PC-3 (cell line): ENCODE data around the gene PDS5A. TPM values are rescaled to one million over a fixed set of nuclear protein-coding genes. Genes with fewer than 3 reads are reported as not detected.

Source experiments
- ATAC-seq: fragments of 200-7000 bp; cut with Tn5 transposase; 2 replicates; pipeline ENCODE4 v1.9.1; 2020; ENCODE audit warnings: mild to moderate bottlenecking, moderate library complexity
- BruUV-seq: library from RNA; stranded (reverse); fragments of 400-500 nt; replicated peaks from 2 replicates; lab custom pipeline; 2021; lab: Mats Ljungman, UMichigan
- CTCF ChIA-PET: fragments of 300-600 bp; sonication (Branson Sonifier 250); formaldehyde crosslinking; loops from one replicate; lab custom pipeline; 2022; ENCODE audit warnings: antibody characterized with exemption; lab: Charles Lee
- POLR2A ChIA-PET: fragments of 300-600 bp; sonication (Branson Sonifier 250); formaldehyde crosslinking; loops from one replicate; lab custom pipeline; 2022; ENCODE audit warnings: antibody characterized with exemption; ENCODE audit not compliant: unreplicated experiment; lab: Charles Lee
- DNase-seq: peaks from one replicate; pipeline ENCODE4 v3.0.0-alpha.2; 2015
- H2AFZ ChIP-seq: fragments of 300-600 bp; sonication (generic); 2 replicates; pipeline ENCODE4 v1.6.0; 2016; ENCODE audit warnings: antibody characterized with exemption, low read length
- H3F3A ChIP-seq: fragments of 300-600 bp; sonication (generic); one replicate; pipeline ENCODE4 v1.6.0; 2017; ENCODE audit warnings: antibody characterized with exemption, low read length, control low read depth, mild to moderate bottlenecking; ENCODE audit not compliant: unreplicated experiment
- H3K27ac ChIP-seq: fragments of 300-600 bp; sonication (generic); 2 replicates; pipeline ENCODE4 v1.5.1; 2016; ENCODE audit warnings: mild to moderate bottlenecking, low read length
- H3K27me3 ChIP-seq: fragments of 300-600 bp; sonication (generic); 2 replicates; pipeline ENCODE4 v1.6.1; 2016; ENCODE audit warnings: low read length, mixed read lengths
- H3K36me3 ChIP-seq: fragments of 300-600 bp; sonication (generic); 2 replicates; pipeline ENCODE4 v1.6.1; 2016; ENCODE audit warnings: low read depth, mixed run types, low read length, mixed read lengths
- H3K4me1 ChIP-seq: fragments of 300-600 bp; sonication (generic); 2 replicates; pipeline ENCODE4 v1.5.1; 2016; ENCODE audit warnings: low read length; ENCODE audit not compliant: insufficient read depth
- H3K4me2 ChIP-seq: fragments of 300-600 bp; sonication (generic); 2 replicates; pipeline ENCODE4 v1.6.0; 2016; ENCODE audit warnings: low read length
- H3K4me3 ChIP-seq: fragments of 300-600 bp; sonication (generic); 2 replicates; pipeline ENCODE4 v1.5.1; 2016; ENCODE audit warnings: mild to moderate bottlenecking, low read length, mixed read lengths
- H3K79me2 ChIP-seq: fragments of 300-600 bp; sonication (generic); 2 replicates; pipeline ENCODE4 v1.6.1; 2017; ENCODE audit warnings: low read length, mixed read lengths
- H3K9ac ChIP-seq: fragments of 300-600 bp; sonication (generic); 2 replicates; pipeline ENCODE4 v1.6.0; 2016; ENCODE audit warnings: mild to moderate bottlenecking, low read length
- H3K9me2 ChIP-seq: fragments of 300-600 bp; sonication (generic); replicated peaks from 2 replicates; pipeline ENCODE4 v1.6.1; 2016; ENCODE audit warnings: mixed run types, low read length, mixed read lengths
- H3K9me3 ChIP-seq: fragments of 300-600 bp; sonication (generic); 2 replicates; pipeline ENCODE4 v1.6.1; 2016; ENCODE audit warnings: low read length, mixed read lengths
- H4K20me1 ChIP-seq: fragments of 300-600 bp; sonication (generic); 2 replicates; pipeline ENCODE4 v1.6.1; 2016; ENCODE audit warnings: low read length, mixed read lengths
- EZH2 ChIP-seq: fragments of 300-600 bp; sonication (generic); IDR thresholded peaks from one replicate; pipeline ENCODE4 v1.6.1; 2017; ENCODE audit warnings: antibody characterized with exemption, mild to moderate bottlenecking, low read length; ENCODE audit not compliant: unreplicated experiment
- EZH2phosphoT487 ChIP-seq: fragments of 300-600 bp; sonication (generic); IDR thresholded peaks from 2 replicates; pipeline ENCODE4 v1.6.1; 2018; ENCODE audit warnings: mild to moderate bottlenecking, antibody characterized with exemption, low read length, borderline replicate concordance
- intact Hi-C: fragments of 100-400 bp; cut with micrococcal nuclease; formaldehyde crosslinking; loops from 2 replicates; pipeline ENCODE4 v1.9.0; 2023
- total RNA-seq: library from RNA; depleted of rRNA; stranded (reverse); fragments of >200 nt; gene quantifications from 2 replicates; pipeline ENCODE4 v1.2.3, GENCODE V29; 2014
- TF ChIP-seq, protein P1 (sequence below): fragments of 300-600 bp; sonication (generic); conservative IDR thresholded peaks from 2 replicates; pipeline ENCODE4 v1.5.1; 2017; ENCODE audit warnings: antibody characterized with exemption, low read depth, mild to moderate bottlenecking, low read length

Gene PDS5A
- total RNA-seq, 1 experiment from 2014 or later = 39.9 TPM

- intact Hi-C loops = no loop called here
- Histone ChIP-seq H3K27me3 (no peaks in the 10 kb centered on the region), H3K4me2 (no peak overlapping the region), H3K36me3 (peaks cover 8% of the 10 kb centered on the region; the same call in 1 of the 2 replicates), H4K20me1 (no peaks in the 10 kb centered on the region), H2AFZ (no peak overlapping the region), H3F3A (no peaks in the 10 kb centered on the region), H3K79me2 (0 out of 2 replicates have a peak, but pooled peaks cover 10% of the 10 kb centered on the region), H3K4me3 (no peak overlapping the region), H3K9me3 (no peaks in the 10 kb centered on the region), H3K9me2 (no peaks in the 10 kb centered on the region), H3K27ac (no peak overlapping the region), H3K4me1 (no peaks in the 10 kb centered on the region), H3K9ac (no peak overlapping the region)
- ATAC-seq (no peak), DNase-seq (no peak)
- TF ChIP-seq, protein P1, sequence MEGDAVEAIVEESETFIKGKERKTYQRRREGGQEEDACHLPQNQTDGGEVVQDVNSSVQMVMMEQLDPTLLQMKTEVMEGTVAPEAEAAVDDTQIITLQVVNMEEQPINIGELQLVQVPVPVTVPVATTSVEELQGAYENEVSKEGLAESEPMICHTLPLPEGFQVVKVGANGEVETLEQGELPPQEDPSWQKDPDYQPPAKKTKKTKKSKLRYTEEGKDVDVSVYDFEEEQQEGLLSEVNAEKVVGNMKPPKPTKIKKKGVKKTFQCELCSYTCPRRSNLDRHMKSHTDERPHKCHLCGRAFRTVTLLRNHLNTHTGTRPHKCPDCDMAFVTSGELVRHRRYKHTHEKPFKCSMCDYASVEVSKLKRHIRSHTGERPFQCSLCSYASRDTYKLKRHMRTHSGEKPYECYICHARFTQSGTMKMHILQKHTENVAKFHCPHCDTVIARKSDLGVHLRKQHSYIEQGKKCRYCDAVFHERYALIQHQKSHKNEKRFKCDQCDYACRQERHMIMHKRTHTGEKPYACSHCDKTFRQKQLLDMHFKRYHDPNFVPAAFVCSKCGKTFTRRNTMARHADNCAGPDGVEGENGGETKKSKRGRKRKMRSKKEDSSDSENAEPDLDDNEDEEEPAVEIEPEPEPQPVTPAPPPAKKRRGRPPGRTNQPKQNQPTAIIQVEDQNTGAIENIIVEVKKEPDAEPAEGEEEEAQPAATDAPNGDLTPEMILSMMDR = no peak
- TF ChIP-seq EZH2 (no peak), EZH2phosphoT487 (no peak)
- ChIA-PET CTCF (no interaction called here), POLR2A (no interaction called here)
- no TSS peak for BruUV-seq
Observed at GRCh38 chr4:39924014-39924413, 53.7 kb downstream of the PDS5A start.

DNA sequence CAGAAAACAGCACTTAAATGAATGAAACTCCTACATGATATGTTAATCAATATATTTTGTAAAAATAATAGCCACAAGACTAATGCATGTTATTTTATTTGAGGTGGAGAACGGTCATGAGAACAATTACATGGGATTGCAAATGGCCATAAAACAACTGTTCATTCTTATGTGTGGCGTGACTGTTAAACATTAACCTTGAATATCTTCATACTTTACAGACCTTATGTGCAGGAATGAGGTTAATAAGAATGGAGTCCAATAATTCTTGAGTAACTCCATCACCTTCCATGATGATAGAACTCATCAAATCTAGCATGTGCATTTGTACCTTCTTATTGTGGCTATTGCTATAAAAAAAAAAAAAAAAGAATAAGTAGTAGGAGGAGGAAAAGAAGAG lies 55.3 kb downstream of the PDS5A start:
- Histone ChIP-seq H3K79me2 (0 out of 2 replicates have a peak, but pooled peaks cover 4% of the 10 kb centered on the region), H4K20me1 (no peaks in the 10 kb centered on the region), H3K4me1 (no peaks in the 10 kb centered on the region), H3K9me2 (no peaks in the 10 kb centered on the region), H3K9me3 (no peaks in the 10 kb centered on the region), H2AFZ (no peak overlapping the region), H3K4me2 (no peak overlapping the region), H3K4me3 (no peak overlapping the region), H3K27ac (no peak overlapping the region), H3K36me3 (peaks cover 8% of the 10 kb centered on the region; the same call in 1 of the 2 replicates), H3F3A (no peaks in the 10 kb centered on the region), H3K9ac (no peak overlapping the region), H3K27me3 (no peaks in the 10 kb centered on the region)
- ATAC-seq (no peak), DNase-seq (no peak)
- no TSS peak for BruUV-seq
- TF ChIP-seq EZH2phosphoT487 = no peak
- TF ChIP-seq, protein P1 = no peak
- TF ChIP-seq EZH2 = no peak
- CTCF ChIA-PET = no interaction called here
- POLR2A ChIA-PET = no interaction called here
- intact Hi-C loops = no loop called here

DNA sequence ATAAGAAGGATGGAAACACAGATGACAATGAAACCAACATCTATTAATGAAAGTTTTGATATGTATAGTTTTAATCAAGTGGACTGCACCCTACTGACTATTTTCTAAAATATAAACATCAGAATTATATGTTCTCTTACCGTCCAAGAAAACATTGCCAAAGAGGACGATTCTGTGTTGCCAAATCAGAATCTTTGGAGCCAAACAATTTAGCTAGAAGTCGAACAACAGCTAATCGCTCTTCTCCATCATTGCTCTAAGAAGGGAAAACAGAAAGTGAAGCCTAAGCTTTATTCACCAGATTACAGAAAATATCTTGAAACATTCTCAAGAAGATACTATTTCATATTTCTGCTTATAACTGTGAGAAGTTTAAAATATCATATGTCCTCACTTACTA lies 64.2 kb downstream of the PDS5A start:
- Histone ChIP-seq H3K27ac (no peak overlapping the region), H3F3A (no peaks in the 10 kb centered on the region), H3K36me3 (peaks cover 2% of the 10 kb centered on the region), H4K20me1 (no peaks in the 10 kb centered on the region), H3K9ac (no peak overlapping the region), H3K4me2 (no peak overlapping the region), H2AFZ (no peak overlapping the region), H3K4me3 (no peak overlapping the region), H3K4me1 (no peaks in the 10 kb centered on the region), H3K9me2 (no peaks in the 10 kb centered on the region), H3K79me2 (no peaks in the 10 kb centered on the region), H3K9me3 (no peaks in the 10 kb centered on the region), H3K27me3 (no peaks in the 10 kb centered on the region)
- intact Hi-C loops = no loop called here
- ATAC-seq (no peak), DNase-seq (no peak)
- TF ChIP-seq EZH2 (no peak), EZH2phosphoT487 (no peak)
- TF ChIP-seq, protein P1 = no peak
- BruUV-seq = no TSS peak
- POLR2A ChIA-PET = no interaction called here
- CTCF ChIA-PET = no interaction called here
